NCI-H2196 (cell line): Measurements from ENCODE around the gene ARHGAP44.
"Not testable (repeated sequence)": the region's sequence is repeated elsewhere in the genome, so short reads cannot be mapped to it uniquely, and the experiment has no call there.

Experiments
- DNase-seq: peaks from one replicate; lab custom pipeline; 2025; ENCODE audit not compliant: unreplicated experiment; lab: John Stamatoyannopoulos, UW

The ARHGAP44 gene

GRCh38 chr17:12959441-12959840 is 170.1 kb downstream of the ARHGAP44 start:
- no peak for DNase-seq

GRCh38 chr17:12961655-12962054 is 172.4 kb downstream of the ARHGAP44 start:
- no peak for DNase-seq

- DNase-seq, result no peak
These were observed 174.2 kb downstream of the ARHGAP44 start for GRCh38 chr17:12963505-12963904.

- DNase-seq, result no peak
These were observed 174.9 kb downstream of the ARHGAP44 start for GRCh38 chr17:12964162-12964561.

- no peak for DNase-seq
These were observed 175.5 kb downstream of the ARHGAP44 start for GRCh38 chr17:12964840-12965239.

- no peak for DNase-seq
These were observed 176.7 kb downstream of the ARHGAP44 start for GRCh38 chr17:12965988-12966387.

GRCh38 chr17:12966413-12966812 is 177.1 kb downstream of the ARHGAP44 start:
- DNase-seq, result no peak

GRCh38 chr17:12967962-12968361 is 178.7 kb downstream of the ARHGAP44 start:
- DNase-seq, result no peak

- DNase-seq, result no peak
These were observed 184.3 kb downstream of the ARHGAP44 start for GRCh38 chr17:12973496-12974004.

GRCh38 chr17:12974005-12974531 is 184.8 kb downstream of the ARHGAP44 start:
- DNase-seq, result no peak

- DNase-seq, result no peak
These were observed 187.9 kb downstream of the ARHGAP44 start for GRCh38 chr17:12977008-12977751.

- DNase-seq, result not testable (repeated sequence)
These were observed 189.5 kb downstream of the ARHGAP44 start for GRCh38 chr17:12978787-12979186.

- no peak for DNase-seq
These were observed 189.9 kb downstream of the ARHGAP44 start for GRCh38 chr17:12979246-12979645.

GRCh38 chr17:12979826-12980500 is 190.7 kb downstream of the ARHGAP44 start:
- DNase-seq, result no peak

GRCh38 chr17:12982224-12982623 is 192.9 kb downstream of the ARHGAP44 start:
- DNase-seq, result no peak

GRCh38 chr17:12983991-12984884 is 194.9 kb downstream of the ARHGAP44 start:
- no peak for DNase-seq

- no peak for DNase-seq
These were observed 196.4 kb downstream of the ARHGAP44 start for GRCh38 chr17:12985431-12986293.

GRCh38 chr17:12987120-12987519 is 197.8 kb downstream of the ARHGAP44 start:
- DNase-seq, result no peak

GRCh38 chr17:12990041-12990808 is 200.9 kb downstream of the ARHGAP44 start:
- no peak for DNase-seq
